Mucosa of stomach (tissue), 1 donor: Measurements from ENCODE around the gene COL4A2.

Experiments
- H3K27me3 ChIP-seq: one replicate; pipeline ENCODE4 v1.7.0; 2013; ENCODE audit warnings: mild to moderate bottlenecking, low read length; ENCODE audit not compliant: control insufficient read depth, insufficient read depth
- H3K36me3 ChIP-seq: one replicate; pipeline ENCODE4 v1.7.0; 2013; ENCODE audit warnings: low read length; ENCODE audit not compliant: control insufficient read depth, insufficient read depth
- H3K4me1 ChIP-seq: one replicate; pipeline ENCODE4 v1.7.0; 2013; ENCODE audit warnings: mild to moderate bottlenecking, low read length; ENCODE audit not compliant: control insufficient read depth, insufficient read depth
- H3K4me3 ChIP-seq: one replicate; pipeline ENCODE4 v1.7.0; 2013; ENCODE audit warnings: low read length
- H3K9ac ChIP-seq: one replicate; pipeline ENCODE4 v1.7.0; 2013; ENCODE audit warnings: mild to moderate bottlenecking, low read length, moderate library complexity
- H3K9me3 ChIP-seq: one replicate; pipeline ENCODE4 v1.7.0; 2013; ENCODE audit warnings: mild to moderate bottlenecking, low read length, moderate library complexity; ENCODE audit not compliant: control insufficient read depth
- donor health status: Pancreatic carcinoma.

COL4A2 gene

GRCh38 chr13:110533771-110534670 lies 226.9 kb downstream of the COL4A2 start:
- Histone ChIP-seq H3K4me3 (no peak overlapping the region), H3K9me3 (no peaks in the 10 kb centered on the region), H3K4me1 (peaks cover 30% of the 10 kb centered on the region), H3K27me3 (no peaks in the 10 kb centered on the region), H3K36me3 (no peaks in the 10 kb centered on the region), H3K9ac (no peak overlapping the region)

DNA sequence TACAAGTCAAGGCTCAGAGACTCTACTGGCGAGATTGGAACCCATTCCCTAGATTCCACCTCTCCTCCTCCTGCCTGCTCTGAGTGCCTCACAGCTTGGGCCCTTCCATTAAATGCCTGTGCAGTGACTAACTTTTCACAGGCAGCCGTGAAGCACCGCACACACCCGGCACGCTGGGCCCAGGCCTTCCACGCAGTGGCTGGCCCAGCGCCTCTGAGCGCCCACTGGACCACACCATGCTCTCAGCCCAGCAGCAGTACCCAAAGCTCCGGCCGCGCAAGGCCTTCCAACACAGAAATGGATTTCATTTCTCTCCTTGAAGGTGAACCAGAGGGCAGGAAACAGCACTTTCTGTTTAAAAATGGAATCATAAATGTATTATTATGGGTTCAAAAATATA lies 228.4 kb downstream of the COL4A2 start:
- Histone ChIP-seq H3K9ac (no peak overlapping the region), H3K36me3 (no peaks in the 10 kb centered on the region), H3K4me1 (peaks cover 25% of the 10 kb centered on the region), H3K9me3 (no peaks in the 10 kb centered on the region), H3K27me3 (no peaks in the 10 kb centered on the region), H3K4me3 (no peak overlapping the region)

- Histone ChIP-seq H3K36me3 (no peaks in the 10 kb centered on the region), H3K27me3 (no peaks in the 10 kb centered on the region), H3K9me3 (no peaks in the 10 kb centered on the region), H3K9ac (no peak overlapping the region), H3K4me3 (no peak overlapping the region), H3K4me1 (peaks cover 28% of the 10 kb centered on the region)
These were observed 229.1 kb downstream of the COL4A2 start for GRCh38 chr13:110536006-110536693.

GRCh38 chr13:110538632-110539031 lies 231.5 kb downstream of the COL4A2 start:
- H3K4me1 ChIP-seq, result peaks cover 37% of the 10 kb centered on the region
- H3K9ac ChIP-seq, result no peak overlapping the region
- no peaks in the 10 kb centered on the region for H3K9me3 ChIP-seq
- no peaks in the 10 kb centered on the region for H3K27me3 ChIP-seq
- H3K4me3 ChIP-seq, result no peak overlapping the region
- no peaks in the 10 kb centered on the region for H3K36me3 ChIP-seq

GRCh38 chr13:110539894-110540293 lies 232.8 kb downstream of the COL4A2 start:
- no peaks in the 10 kb centered on the region for H3K27me3 ChIP-seq
- peaks cover 37% of the 10 kb centered on the region for H3K4me1 ChIP-seq
- no peak overlapping the region for H3K4me3 ChIP-seq
- H3K9ac ChIP-seq, result no peak overlapping the region
- H3K36me3 ChIP-seq, result no peaks in the 10 kb centered on the region
- H3K9me3 ChIP-seq, result no peaks in the 10 kb centered on the region

GRCh38 chr13:110540871-110541525 lies 233.9 kb downstream of the COL4A2 start:
- no peaks in the 10 kb centered on the region for H3K27me3 ChIP-seq
- H3K4me3 ChIP-seq, result no peak overlapping the region
- no peak overlapping the region for H3K9ac ChIP-seq
- no peaks in the 10 kb centered on the region for H3K36me3 ChIP-seq
- H3K9me3 ChIP-seq, result no peaks in the 10 kb centered on the region
- H3K4me1 ChIP-seq, result peaks cover 41% of the 10 kb centered on the region

GRCh38 chr13:110541526-110541920 lies 234.4 kb downstream of the COL4A2 start:
- Histone ChIP-seq H3K4me1 (peaks cover 46% of the 10 kb centered on the region), H3K9ac (no peak overlapping the region)

GRCh38 chr13:110542169-110542796 lies 235.2 kb downstream of the COL4A2 start:
- Histone ChIP-seq H3K4me1 (peaks cover 53% of the 10 kb centered on the region), H3K36me3 (no peaks in the 10 kb centered on the region), H3K9me3 (no peaks in the 10 kb centered on the region), H3K27me3 (no peaks in the 10 kb centered on the region), H3K4me3 (no peak overlapping the region), H3K9ac (peak overlapping the region; percentile 7)

More at GRCh38 chr13:110541526-110541920, 234.4 kb downstream of the COL4A2 start:
- H3K27me3 ChIP-seq, result no peaks in the 10 kb centered on the region
- no peaks in the 10 kb centered on the region for H3K9me3 ChIP-seq
- H3K36me3 ChIP-seq, result no peaks in the 10 kb centered on the region
- no peak overlapping the region for H3K4me3 ChIP-seq

GRCh38 chr13:110546378-110546777 lies 239.3 kb downstream of the COL4A2 start:
- no peaks in the 10 kb centered on the region for H3K36me3 ChIP-seq
- H3K4me3 ChIP-seq, result no peak overlapping the region
- H3K4me1 ChIP-seq, result peaks cover 66% of the 10 kb centered on the region
- H3K9me3 ChIP-seq, result no peaks in the 10 kb centered on the region
- no peaks in the 10 kb centered on the region for H3K27me3 ChIP-seq
- no peak overlapping the region for H3K9ac ChIP-seq

GRCh38 chr13:110546926-110547325 lies 239.8 kb downstream of the COL4A2 start:
- no peak overlapping the region for H3K9ac ChIP-seq
- H3K9me3 ChIP-seq, result no peaks in the 10 kb centered on the region
- H3K36me3 ChIP-seq, result no peaks in the 10 kb centered on the region
- peaks cover 65% of the 10 kb centered on the region for H3K4me1 ChIP-seq
- H3K4me3 ChIP-seq, result no peak overlapping the region
- H3K27me3 ChIP-seq, result no peaks in the 10 kb centered on the region

DNA sequence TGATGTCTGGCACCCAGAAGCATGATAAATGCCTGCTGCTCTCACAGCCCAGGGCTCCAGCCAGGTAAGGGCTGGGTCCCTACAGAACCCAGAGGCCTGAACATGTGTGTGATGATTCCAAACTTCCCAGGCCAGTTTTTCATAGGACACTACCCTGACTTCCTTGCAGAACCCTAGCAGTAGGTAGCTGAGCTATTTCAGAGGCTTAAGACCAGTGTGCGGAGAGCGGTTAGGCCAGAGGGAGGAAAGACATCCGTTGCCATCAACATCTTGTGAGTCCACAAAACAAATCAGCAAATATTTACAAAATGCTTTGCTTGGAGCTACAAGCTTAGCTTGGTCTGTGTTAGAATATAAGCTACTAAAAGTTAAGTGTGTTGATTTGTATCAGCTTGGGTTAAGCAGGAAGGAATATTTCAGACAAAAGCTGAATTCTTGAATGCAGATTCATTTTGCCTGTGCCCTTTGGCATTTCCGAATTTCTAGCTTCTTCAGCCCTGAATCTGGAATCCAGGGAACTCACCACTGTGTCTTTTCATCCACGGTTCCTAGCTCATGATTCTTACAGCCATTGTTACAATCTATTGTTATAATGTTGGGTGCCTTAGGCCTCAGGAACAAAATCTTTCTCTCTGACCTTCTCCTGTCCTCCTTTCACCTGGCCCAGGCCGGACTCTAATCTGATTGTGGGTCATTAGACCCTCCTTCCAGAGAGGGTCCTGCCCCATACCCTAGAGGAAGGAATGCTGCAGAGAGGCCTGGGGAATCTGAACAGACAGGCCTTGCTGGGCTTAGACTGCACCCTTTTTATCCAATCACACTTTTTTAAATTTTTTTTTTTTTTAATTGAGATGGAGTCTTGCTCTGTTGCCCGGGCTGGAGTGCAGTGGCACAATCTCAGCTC lies 242.1 kb downstream of the COL4A2 start:
- Histone ChIP-seq H3K4me3 (no peak overlapping the region), H3K9me3 (no peaks in the 10 kb centered on the region), H3K36me3 (no peaks in the 10 kb centered on the region), H3K27me3 (no peaks in the 10 kb centered on the region), H3K9ac (no peak overlapping the region), H3K4me1 (peaks cover 59% of the 10 kb centered on the region)
